ENCODE data around the gene ADAMTS2. TPM values are rescaled to one million over a fixed set of nuclear protein-coding genes. Genes with fewer than 3 reads are reported as not detected.

The ADAMTS2 gene
- total RNA-seq, 6 experiments from 2014 or later: 31.5 to 38.4 (median 34.1) TPM

GRCh38 chr5:179187681-179188575 lies 157.3 kb downstream of the ADAMTS2 start:
- DNase-seq: no peak
- Mint-ChIP-seq H3K4me1 (ENCODE audit: low read depth) (0 out of 2 replicates have a peak, but pooled peaks cover 9% of the 10 kb centered on the region), H3K36me3 (ENCODE audit: low read depth) (no peaks in the 10 kb centered on the region), H3K27me3 (ENCODE audit: insufficient read depth) (no peaks in the 10 kb centered on the region; the same call in none of the 2 replicates), H3K9me3 (no peaks in the 10 kb centered on the region), H3K4me3 (no peak overlapping the region), H3K27ac (peak overlapping the region; percentile 38)
- TF ChIP-seq CTCF (IDR thresholded peaks at IDR 0.05): no peak

DNA sequence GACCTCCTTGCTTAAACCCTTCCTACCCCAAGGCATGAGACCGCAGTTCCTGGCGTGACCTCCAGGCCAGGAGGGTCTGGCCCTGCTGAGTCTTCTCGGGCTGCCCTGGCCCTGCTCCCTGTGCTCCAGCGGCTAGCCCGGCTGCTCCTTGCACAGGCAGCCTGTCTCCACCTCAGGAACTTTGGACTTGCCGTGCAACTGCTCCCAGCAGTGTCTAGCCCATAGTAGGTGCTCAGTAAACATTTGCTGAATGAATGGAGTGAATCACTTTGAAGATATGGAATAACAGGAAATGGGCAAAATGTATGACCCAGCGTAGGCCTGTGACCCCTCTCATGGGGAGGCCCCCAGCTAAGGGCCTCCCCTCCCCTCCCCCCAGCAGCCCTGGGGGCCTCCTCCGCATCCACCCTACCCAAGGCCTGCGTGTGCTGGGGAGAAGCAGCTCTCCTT lies 158.0 kb downstream of the ADAMTS2 start:
- no peaks in the 10 kb centered on the region for H3K9me3 Mint-ChIP-seq
- 0 out of 2 replicates have a peak, but pooled peaks cover 9% of the 10 kb centered on the region for H3K4me1 Mint-ChIP-seq (ENCODE audit: low read depth)
- no peak for DNase-seq
- no peaks in the 10 kb centered on the region; the same call in none of the 2 replicates for H3K27me3 Mint-ChIP-seq (ENCODE audit: insufficient read depth)
- no peaks in the 10 kb centered on the region for H3K36me3 Mint-ChIP-seq (ENCODE audit: low read depth)
- no peak overlapping the region for H3K4me3 Mint-ChIP-seq
- peak overlapping the region; percentile 38; the same call in 1 of the 2 replicates for H3K27ac Mint-ChIP-seq
- TF ChIP-seq CTCF (IDR thresholded peaks at IDR 0.05): peak; percentile 60

DNA sequence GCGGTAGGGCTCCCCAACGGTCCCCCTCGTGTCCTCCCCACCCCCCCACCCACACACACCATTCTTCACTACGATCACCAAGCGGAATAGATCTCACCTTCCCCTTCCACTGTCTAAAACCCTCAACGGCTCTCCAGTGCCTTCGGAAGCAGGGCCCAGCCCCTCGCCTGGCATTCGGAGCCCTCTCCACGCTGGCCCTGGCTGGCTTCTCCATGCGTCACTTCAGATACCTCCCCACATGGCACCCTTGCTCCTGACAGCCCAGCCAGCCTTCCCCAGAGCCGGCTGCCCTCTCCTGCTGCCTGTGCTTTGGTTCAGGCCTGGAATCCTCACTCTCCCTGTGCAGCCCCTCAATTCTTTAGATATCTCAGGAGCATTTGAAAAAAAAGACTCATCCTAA lies 158.5 kb downstream of the ADAMTS2 start:
- no peak overlapping the region for H3K27ac Mint-ChIP-seq
- no peak for TF ChIP-seq CTCF (IDR thresholded peaks at IDR 0.05)
- H3K9me3 Mint-ChIP-seq: no peaks in the 10 kb centered on the region
- no peak for DNase-seq
- H3K36me3 Mint-ChIP-seq (ENCODE audit: low read depth): no peaks in the 10 kb centered on the region
- H3K27me3 Mint-ChIP-seq (ENCODE audit: insufficient read depth): no peaks in the 10 kb centered on the region; the same call in none of the 2 replicates
- H3K4me3 Mint-ChIP-seq: no peak overlapping the region
- H3K4me1 Mint-ChIP-seq (ENCODE audit: low read depth): 0 out of 2 replicates have a peak, but pooled peaks cover 9% of the 10 kb centered on the region

DNA sequence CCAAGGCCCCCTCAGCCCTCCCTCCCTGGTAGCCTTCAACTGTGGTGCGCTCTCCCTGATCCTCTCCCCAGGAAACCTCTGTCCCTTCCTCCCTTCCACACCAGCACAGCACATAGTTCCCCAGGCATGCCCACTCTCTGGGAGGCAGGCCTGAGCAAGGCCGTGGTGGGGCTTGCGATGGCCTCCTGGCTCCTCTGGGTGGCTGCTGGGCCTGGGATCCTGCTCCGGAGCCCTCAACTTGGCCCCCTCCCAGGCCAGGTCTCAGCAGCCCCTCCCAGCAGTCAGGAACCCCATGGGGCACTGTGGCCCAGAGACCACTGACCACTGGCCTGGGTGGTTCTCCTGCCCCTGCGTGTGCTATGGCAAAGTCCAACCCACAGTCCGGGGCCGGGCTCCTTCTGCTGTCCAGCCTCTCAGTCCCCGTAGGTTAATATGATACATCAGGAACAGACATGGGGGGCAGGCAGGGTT lies 159.3 kb downstream of the ADAMTS2 start:
- H3K27ac Mint-ChIP-seq: no peak overlapping the region
- H3K36me3 Mint-ChIP-seq (ENCODE audit: low read depth): no peaks in the 10 kb centered on the region
- no peak overlapping the region for H3K4me3 Mint-ChIP-seq
- DNase-seq: no peak
- H3K9me3 Mint-ChIP-seq: no peaks in the 10 kb centered on the region
- no peaks in the 10 kb centered on the region; the same call in none of the 2 replicates for H3K27me3 Mint-ChIP-seq (ENCODE audit: insufficient read depth)
- TF ChIP-seq CTCF (IDR thresholded peaks at IDR 0.05): no peak
- H3K4me1 Mint-ChIP-seq (ENCODE audit: low read depth): 0 out of 2 replicates have a peak, but pooled peaks cover 9% of the 10 kb centered on the region

- Mint-ChIP-seq H3K9me3 (no peaks in the 10 kb centered on the region), H3K4me3 (no peak overlapping the region), H3K27ac (no peak overlapping the region)
Measured at GRCh38 chr5:179185256-179185940, 159.9 kb downstream of the ADAMTS2 start.

More at GRCh38 chr5:179185256-179185940, 159.9 kb downstream of the ADAMTS2 start:
- 0 out of 2 replicates have a peak, but pooled peaks cover 9% of the 10 kb centered on the region for H3K4me1 Mint-ChIP-seq (ENCODE audit: low read depth)
- TF ChIP-seq CTCF (IDR thresholded peaks at IDR 0.05): no peak
- peaks cover 5% of the 10 kb centered on the region for H3K36me3 Mint-ChIP-seq (ENCODE audit: low read depth)
- H3K27me3 Mint-ChIP-seq (ENCODE audit: insufficient read depth): peaks cover 1% of the 10 kb centered on the region
- no peak for DNase-seq
